ENCODE measurements around the gene JOSD1. TPM values are rescaled to one million over a fixed set of nuclear protein-coding genes. Genes with fewer than 3 reads are reported as not detected.

Gene JOSD1
- total RNA-seq, 1 donor from 2014 or later = 80.3 TPM

DNA sequence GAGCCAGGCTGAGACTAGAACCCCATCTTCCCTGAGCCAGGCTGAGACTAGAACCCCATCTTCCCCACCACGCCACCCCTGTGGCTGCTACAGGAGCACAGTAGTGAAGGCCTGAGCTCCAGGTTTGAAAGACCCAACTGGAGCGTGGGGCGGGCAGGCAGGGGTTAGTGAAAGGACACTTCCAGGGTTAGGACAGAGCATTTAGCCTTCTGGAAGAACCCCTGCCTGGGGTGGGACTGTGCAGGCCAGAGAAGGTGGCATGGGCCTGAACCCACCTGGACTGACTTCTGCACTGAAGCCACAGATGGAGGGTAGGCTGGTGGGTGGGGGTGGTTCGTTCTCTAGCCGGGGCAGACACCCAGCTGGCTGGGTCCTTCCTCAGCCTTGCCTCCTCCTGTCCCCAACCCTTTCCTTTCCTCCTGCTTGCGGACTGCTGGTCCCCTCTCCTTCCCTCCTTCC, 31.0 kb upstream of the JOSD1 start:
- Mint-ChIP-seq H3K36me3 (ENCODE audit: low read depth) (peaks cover 27% of the 10 kb centered on the region), H3K9me3 (ENCODE audit: low read depth) (no peaks in the 10 kb centered on the region)
- TF ChIP-seq, protein P1, sequence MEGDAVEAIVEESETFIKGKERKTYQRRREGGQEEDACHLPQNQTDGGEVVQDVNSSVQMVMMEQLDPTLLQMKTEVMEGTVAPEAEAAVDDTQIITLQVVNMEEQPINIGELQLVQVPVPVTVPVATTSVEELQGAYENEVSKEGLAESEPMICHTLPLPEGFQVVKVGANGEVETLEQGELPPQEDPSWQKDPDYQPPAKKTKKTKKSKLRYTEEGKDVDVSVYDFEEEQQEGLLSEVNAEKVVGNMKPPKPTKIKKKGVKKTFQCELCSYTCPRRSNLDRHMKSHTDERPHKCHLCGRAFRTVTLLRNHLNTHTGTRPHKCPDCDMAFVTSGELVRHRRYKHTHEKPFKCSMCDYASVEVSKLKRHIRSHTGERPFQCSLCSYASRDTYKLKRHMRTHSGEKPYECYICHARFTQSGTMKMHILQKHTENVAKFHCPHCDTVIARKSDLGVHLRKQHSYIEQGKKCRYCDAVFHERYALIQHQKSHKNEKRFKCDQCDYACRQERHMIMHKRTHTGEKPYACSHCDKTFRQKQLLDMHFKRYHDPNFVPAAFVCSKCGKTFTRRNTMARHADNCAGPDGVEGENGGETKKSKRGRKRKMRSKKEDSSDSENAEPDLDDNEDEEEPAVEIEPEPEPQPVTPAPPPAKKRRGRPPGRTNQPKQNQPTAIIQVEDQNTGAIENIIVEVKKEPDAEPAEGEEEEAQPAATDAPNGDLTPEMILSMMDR (IDR thresholded peaks at IDR 0.05) = no peak

DNA sequence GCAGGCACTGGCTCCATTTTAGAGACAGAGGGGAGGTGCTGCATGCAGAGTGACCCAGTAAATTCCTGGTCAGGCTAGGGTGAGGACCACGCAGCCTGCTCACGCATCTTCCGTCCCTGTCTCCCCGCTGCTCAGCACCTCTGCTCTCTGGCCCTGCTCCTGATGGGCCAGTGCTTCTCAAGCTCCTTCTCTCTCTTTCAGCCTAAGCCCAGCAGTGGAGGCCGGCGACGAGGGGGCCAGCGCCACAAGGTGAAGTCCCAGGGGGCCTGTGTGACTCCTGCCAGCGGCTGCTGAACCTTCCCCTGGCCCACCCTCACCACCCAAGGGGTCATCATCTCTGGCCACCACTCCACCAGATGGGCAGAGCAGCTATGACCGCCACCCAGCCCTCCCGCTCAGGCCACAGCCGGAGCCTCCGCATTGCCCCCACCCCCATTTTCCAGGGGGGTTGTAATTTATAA, 29.7 kb upstream of the JOSD1 start:
- Mint-ChIP-seq H3K36me3 (ENCODE audit: low read depth) (peaks cover 35% of the 10 kb centered on the region), H3K4me3 (ENCODE audit: unreplicated experiment) (no peak overlapping the region), H3K27ac (ENCODE audit: unreplicated experiment) (no peak overlapping the region), H3K27me3 (ENCODE audit: low read depth) (no peaks in the 10 kb centered on the region), H3K4me1 (ENCODE audit: low read depth) (peaks cover 39% of the 10 kb centered on the region), H3K9me3 (ENCODE audit: low read depth) (no peaks in the 10 kb centered on the region)
- no peak for DNase-seq (ENCODE audit: low spot score)
- TF ChIP-seq, protein P1 (IDR thresholded peaks at IDR 0.05) = no peak

More for the DNA sequence above, 31.0 kb upstream of the JOSD1 start:
- Mint-ChIP-seq H3K4me1 (ENCODE audit: low read depth) (peaks cover 39% of the 10 kb centered on the region), H3K4me3 (ENCODE audit: unreplicated experiment) (no peak overlapping the region), H3K27me3 (ENCODE audit: low read depth) (no peaks in the 10 kb centered on the region), H3K27ac (ENCODE audit: unreplicated experiment) (peak overlapping the region; percentile 74)
- no peak for DNase-seq (ENCODE audit: low spot score)

- H3K4me3 Mint-ChIP-seq (ENCODE audit: unreplicated experiment) = no peak overlapping the region
Observed at GRCh38 chr22:38729946-38730345, 29.2 kb upstream of the JOSD1 start.

GRCh38 chr22:38728871-38729796, 28.4 kb upstream of the JOSD1 start:
- H3K9me3 Mint-ChIP-seq (ENCODE audit: low read depth) = no peaks in the 10 kb centered on the region
- peaks cover 44% of the 10 kb centered on the region for H3K4me1 Mint-ChIP-seq (ENCODE audit: low read depth)
- no peak for DNase-seq (ENCODE audit: low spot score)
- H3K36me3 Mint-ChIP-seq (ENCODE audit: low read depth) = peaks cover 46% of the 10 kb centered on the region
- no peaks in the 10 kb centered on the region for H3K27me3 Mint-ChIP-seq (ENCODE audit: low read depth)
- TF ChIP-seq, protein P1 (IDR thresholded peaks at IDR 0.05) = no peak
- no peak overlapping the region for H3K4me3 Mint-ChIP-seq (ENCODE audit: unreplicated experiment)
- peak overlapping the region; percentile 54 for H3K27ac Mint-ChIP-seq (ENCODE audit: unreplicated experiment)

More at GRCh38 chr22:38729946-38730345, 29.2 kb upstream of the JOSD1 start:
- Mint-ChIP-seq H3K4me1 (ENCODE audit: low read depth) (peaks cover 44% of the 10 kb centered on the region), H3K27ac (ENCODE audit: unreplicated experiment) (no peak overlapping the region), H3K36me3 (ENCODE audit: low read depth) (peaks cover 39% of the 10 kb centered on the region), H3K27me3 (ENCODE audit: low read depth) (no peaks in the 10 kb centered on the region), H3K9me3 (ENCODE audit: low read depth) (no peaks in the 10 kb centered on the region)
- DNase-seq (ENCODE audit: low spot score) = no peak
- TF ChIP-seq, protein P1 (IDR thresholded peaks at IDR 0.05) = no peak

- H3K4me3 Mint-ChIP-seq (ENCODE audit: unreplicated experiment) = no peak overlapping the region
- H3K9me3 Mint-ChIP-seq (ENCODE audit: low read depth) = no peaks in the 10 kb centered on the region
- H3K27ac Mint-ChIP-seq (ENCODE audit: unreplicated experiment) = peak overlapping the region; percentile 22
- peaks cover 31% of the 10 kb centered on the region for H3K4me1 Mint-ChIP-seq (ENCODE audit: low read depth)
- peaks cover 47% of the 10 kb centered on the region for H3K36me3 Mint-ChIP-seq (ENCODE audit: low read depth)
- no peaks in the 10 kb centered on the region for H3K27me3 Mint-ChIP-seq (ENCODE audit: low read depth)
- TF ChIP-seq, protein P1 (IDR thresholded peaks at IDR 0.05) = no peak
- DNase-seq (ENCODE audit: low spot score) = no peak
Observed at GRCh38 chr22:38727530-38728451, 27.0 kb upstream of the JOSD1 start.
